Measurements from ENCODE around the gene SLC6A18.
"Not testable (repeated sequence)": the region's sequence is repeated elsewhere in the genome, so short reads cannot be mapped to it uniquely, and the experiment has no call there.

SLC6A18 gene

GRCh38 chr5:1215320-1216096, 9.7 kb upstream of the SLC6A18 start:
- no peak for DNase-seq (ENCODE audit: low read depth in 2 of 2)

- DNase-seq (ENCODE audit: low read depth in 2 of 2) = no peak
Measured at GRCh38 chr5:1216211-1216917, 8.8 kb upstream of the SLC6A18 start.

GRCh38 chr5:1216918-1217295, 8.3 kb upstream of the SLC6A18 start:
- DNase-seq (ENCODE audit: low read depth in 2 of 2) = no peak

GRCh38 chr5:1217596-1218206, 7.5 kb upstream of the SLC6A18 start:
- no peak for DNase-seq (ENCODE audit: low read depth in 2 of 2)

GRCh38 chr5:1218351-1219080, 6.7 kb upstream of the SLC6A18 start:
- DNase-seq (ENCODE audit: low read depth in 2 of 2) = no peak

GRCh38 chr5:1219098-1219767, 5.9 kb upstream of the SLC6A18 start:
- DNase-seq (ENCODE audit: low read depth in 2 of 2) = no peak

- DNase-seq (ENCODE audit: low read depth in 2 of 2) = no peak
Measured at GRCh38 chr5:1219768-1220100, 5.4 kb upstream of the SLC6A18 start.

GRCh38 chr5:1220351-1220750, 4.8 kb upstream of the SLC6A18 start:
- no peak for DNase-seq (ENCODE audit: low read depth in 2 of 2)

GRCh38 chr5:1220831-1221230, 4.3 kb upstream of the SLC6A18 start:
- no peak for DNase-seq (ENCODE audit: low read depth in 2 of 2)

- no peak for DNase-seq (ENCODE audit: low read depth in 2 of 2)
Measured at GRCh38 chr5:1221721-1222120, 3.5 kb upstream of the SLC6A18 start.

- DNase-seq (ENCODE audit: low read depth in 2 of 2) = no peak
Measured at GRCh38 chr5:1222147-1222546, 3.0 kb upstream of the SLC6A18 start.

- no peak for DNase-seq (ENCODE audit: low read depth in 2 of 2)
Measured at GRCh38 chr5:1222621-1223277, 2.4 kb upstream of the SLC6A18 start.

- DNase-seq (ENCODE audit: low read depth in 2 of 2) = no peak
Measured at GRCh38 chr5:1223278-1223670, 1.9 kb upstream of the SLC6A18 start.

GRCh38 chr5:1224631-1225030, 550 bp upstream of the SLC6A18 start:
- no peak for DNase-seq (ENCODE audit: low read depth in 2 of 2)

- DNase-seq (ENCODE audit: low read depth in 2 of 2) = no peak
Measured at GRCh38 chr5:1226231-1226630, 1.1 kb downstream of the SLC6A18 start.

- DNase-seq (ENCODE audit: low read depth in 2 of 2) = no peak
Measured at GRCh38 chr5:1226839-1227581, 1.8 kb downstream of the SLC6A18 start.

- no peak for DNase-seq (ENCODE audit: low read depth in 2 of 2)
Measured at GRCh38 chr5:1227667-1228066, 2.5 kb downstream of the SLC6A18 start.

- no peak for DNase-seq (ENCODE audit: low read depth in 2 of 2)
Measured at GRCh38 chr5:1228120-1228519, 2.9 kb downstream of the SLC6A18 start.

GRCh38 chr5:1229023-1229422, 3.8 kb downstream of the SLC6A18 start:
- not testable (repeated sequence) for DNase-seq (ENCODE audit: low read depth in 2 of 2)

- no peak for DNase-seq (ENCODE audit: low read depth in 2 of 2)
Measured at GRCh38 chr5:1229822-1230221, 4.6 kb downstream of the SLC6A18 start.

GRCh38 chr5:1230551-1230950, 5.4 kb downstream of the SLC6A18 start:
- no peak for DNase-seq (ENCODE audit: low read depth in 2 of 2)
